CD4-positive, alpha-beta T cell treated with Interleukin-12 subunit alpha and Interleukin-12 subunit beta, for 1 hour (primary cell): ENCODE data around the gene IGFBP2.
A peak's percentile ranks its signal among the peaks of the same experiment; 100 is the strongest.

Experiments
- DNase-seq: peaks from one replicate; pipeline ENCODE4 v3.0.0-alpha.2; 2020

IGFBP2 gene

DNA sequence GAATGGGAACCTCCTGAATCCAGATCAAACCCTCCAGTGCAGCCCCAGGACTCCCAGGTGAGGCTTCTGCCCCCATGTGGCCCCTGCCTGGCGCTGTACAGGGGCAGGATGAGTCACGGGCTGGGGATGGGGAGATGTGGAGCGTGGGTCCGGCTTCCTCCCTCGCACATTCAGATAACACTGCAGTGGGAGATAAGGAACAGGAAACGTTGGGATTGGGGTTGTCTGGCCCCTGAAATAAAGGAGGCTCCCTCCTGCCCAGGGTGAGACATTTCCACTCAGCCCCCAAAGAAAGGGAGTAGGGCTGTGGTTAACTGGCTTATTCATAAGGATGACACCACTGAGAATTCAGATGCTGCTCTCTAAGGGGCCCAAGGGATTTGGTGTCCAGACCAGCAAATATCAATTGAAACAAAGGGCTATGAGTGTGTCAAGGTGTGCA, 31.4 kb downstream of the IGFBP2 start:
- DNase-seq, result no peak

DNA sequence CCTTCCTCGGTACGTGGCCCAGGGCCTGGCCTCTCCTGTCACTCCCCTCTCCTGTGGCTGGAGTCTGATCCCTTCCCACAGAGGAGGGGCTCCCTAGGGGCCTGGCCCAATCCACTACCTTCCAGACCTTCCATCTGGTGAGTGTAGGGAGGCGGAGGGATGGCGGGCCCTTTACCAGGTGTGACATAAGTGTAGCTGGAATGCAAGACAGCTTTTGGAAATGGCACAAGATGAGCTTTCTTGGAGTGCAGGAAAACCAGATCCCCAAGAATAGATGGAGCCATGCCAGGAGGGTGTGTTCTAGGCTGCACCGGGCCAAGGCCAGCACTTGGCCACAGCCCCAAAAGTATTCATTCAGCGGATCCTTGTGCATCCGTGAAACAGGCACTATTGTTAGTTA, 32.0 kb downstream of the IGFBP2 start:
- no peak for DNase-seq

DNA sequence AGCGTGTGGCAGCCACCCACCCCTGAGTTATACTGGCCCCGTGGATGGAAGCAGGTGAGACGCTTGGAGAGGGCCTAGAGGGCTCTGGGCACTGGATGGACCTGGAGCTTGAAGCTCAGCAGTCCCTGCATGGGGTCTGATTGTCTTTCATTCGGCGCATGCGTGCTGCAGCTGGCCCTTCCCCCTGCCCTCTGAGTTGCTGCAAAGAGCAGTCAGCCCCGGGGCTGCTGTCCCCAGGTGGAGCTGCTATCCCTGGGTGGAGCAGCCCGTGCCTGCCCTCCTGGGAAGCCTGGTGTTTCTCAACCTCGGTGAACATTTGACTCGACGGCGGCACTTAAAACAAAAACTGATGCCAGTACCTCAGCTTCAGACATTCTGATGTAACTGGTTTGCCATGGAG, 32.5 kb downstream of the IGFBP2 start:
- no peak for DNase-seq

DNA sequence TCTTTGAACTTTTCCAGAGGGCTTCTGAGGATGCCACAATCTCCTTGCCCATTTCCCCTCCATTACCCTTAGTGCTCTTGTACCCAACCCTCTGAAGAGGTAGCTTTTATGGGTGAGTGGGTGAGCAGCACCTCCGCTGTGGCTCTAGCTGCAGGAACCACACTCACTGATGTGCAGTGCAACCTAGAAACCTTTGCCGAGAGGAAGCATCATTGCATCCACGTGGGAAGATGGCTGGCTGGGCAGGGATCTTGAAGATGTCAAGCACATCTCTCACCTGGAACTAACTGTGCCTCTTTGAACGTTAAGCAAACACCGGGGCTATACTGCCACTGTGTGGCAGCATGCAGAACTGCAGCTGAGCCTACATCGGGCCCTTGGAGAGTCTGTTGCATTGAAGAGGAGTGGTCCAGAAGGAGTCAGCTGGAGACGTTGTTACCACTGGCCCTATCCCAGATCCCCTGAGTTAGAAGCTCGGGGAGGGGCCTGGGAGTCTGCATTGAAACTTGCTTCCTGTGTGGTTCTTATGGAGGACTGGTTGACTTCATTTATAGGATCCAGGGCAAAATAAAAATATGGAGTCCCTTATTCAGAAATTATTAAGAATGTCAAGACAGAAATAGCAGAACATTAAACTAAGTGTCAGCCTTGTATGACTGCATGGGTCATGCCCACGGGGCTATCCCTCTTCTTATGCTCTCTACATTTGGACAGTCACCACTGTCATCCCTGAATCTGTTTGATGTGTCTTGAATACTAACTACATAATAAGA, 33.4 kb downstream of the IGFBP2 start:
- peak; percentile 71 for DNase-seq

DNA sequence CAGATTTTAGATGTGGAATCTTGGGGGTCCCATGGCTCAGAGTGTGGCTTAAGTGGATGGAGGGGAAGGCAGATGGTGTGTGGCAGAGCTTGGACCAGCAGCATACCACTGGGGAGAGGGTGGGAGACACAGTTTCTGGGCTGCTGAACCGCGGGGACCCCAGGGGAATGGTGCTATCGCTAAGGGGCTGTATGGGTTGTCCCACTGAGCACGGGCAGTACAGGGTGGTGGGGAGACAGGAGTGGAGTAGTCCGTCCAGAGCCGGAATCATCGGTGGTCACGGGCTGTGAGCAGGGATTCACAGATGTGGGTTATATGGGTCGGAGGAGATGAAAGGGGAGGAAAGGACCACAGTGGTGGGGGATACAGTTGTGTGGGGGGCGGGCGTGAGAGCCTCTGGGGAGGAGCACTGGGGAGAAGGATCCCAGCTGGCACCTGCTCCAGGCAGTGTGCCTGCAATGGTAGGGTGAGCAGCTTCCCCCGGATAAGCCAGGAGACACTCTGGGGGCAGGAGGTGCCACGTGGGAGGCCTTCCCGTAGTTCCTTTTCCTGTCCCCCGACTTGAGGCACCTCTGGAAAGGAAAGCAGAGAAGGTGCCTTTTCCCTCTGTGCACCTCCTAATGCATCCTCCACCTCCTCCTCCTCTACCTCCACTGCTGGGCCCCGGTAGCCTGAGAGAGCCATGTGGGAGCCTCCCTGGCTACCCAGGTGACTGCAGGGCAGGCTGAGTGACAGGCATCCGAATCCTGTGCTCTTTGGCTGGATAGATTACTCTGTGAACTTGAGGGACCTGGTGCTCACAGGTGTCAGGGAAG, 37.3 kb downstream of the IGFBP2 start:
- no peak for DNase-seq

DNA sequence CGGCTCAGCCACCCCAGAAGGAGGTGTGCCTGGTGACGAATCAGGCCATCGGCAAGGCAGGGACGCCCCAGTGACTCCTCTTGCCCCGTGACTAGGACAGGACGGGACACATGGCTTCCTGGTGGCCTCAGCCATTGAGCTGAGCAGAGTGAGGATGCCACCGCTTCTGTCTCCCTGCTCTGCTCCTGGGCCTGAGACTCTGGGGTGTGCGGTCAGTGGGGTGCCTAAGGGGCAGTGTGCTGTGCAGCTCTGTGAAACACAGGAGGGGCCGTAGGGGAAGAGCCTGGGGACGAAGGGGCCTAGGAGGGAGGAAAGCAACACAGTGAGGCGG, 37.8 kb downstream of the IGFBP2 start:
- DNase-seq, result no peak

- DNase-seq, result no peak
Observed at GRCh38 chr2:216671791-216672343, 38.6 kb downstream of the IGFBP2 start.

DNA sequence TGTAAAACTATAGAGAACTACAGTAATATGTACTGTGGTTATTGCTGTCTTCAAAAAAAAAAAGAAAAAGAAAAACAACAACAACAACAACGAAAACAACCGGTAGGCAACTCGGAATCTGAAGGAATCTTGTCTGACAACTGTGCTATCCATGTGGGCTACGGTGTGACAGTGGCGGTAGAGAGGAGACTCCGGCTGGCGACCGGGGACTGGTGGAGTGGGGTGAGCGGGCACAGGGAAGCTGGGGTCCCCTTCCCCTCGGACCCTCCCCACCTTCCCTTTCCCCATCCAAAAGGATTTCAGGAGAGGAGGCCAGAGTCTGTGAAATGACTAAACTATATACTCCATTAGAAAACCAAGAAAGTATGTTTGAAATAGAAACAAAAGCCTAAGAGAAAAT, 39.2 kb downstream of the IGFBP2 start:
- DNase-seq, result no peak

- DNase-seq, result no peak
Observed at GRCh38 chr2:216673021-216673420, 39.8 kb downstream of the IGFBP2 start.

GRCh38 chr2:216673609-216674008, 40.4 kb downstream of the IGFBP2 start:
- no peak for DNase-seq

DNA sequence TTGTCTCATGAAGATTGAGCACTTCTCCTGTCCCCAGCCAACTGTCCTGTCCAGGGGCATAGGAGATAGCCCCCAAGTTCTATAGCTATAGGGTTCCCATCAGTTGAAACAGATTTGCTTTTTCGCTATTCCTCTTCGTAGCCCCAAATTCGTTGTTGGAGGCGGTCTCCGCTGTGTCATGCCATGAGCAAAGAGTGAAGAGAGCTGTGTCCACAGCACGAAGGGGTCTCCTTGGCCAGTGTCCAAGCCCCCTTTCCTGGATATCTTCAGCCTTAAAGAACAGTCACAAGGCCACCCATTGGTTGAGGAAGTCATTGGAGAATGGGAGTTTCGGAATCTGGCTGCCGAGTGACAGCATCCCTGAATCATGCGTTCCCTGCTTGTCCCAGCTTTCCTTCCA, 41.2 kb downstream of the IGFBP2 start:
- DNase-seq, result no peak

- DNase-seq, result no peak
Observed at GRCh38 chr2:216676630-216677029, 43.4 kb downstream of the IGFBP2 start.

- DNase-seq, result no peak
Observed at GRCh38 chr2:216677439-216678097, 44.3 kb downstream of the IGFBP2 start.

DNA sequence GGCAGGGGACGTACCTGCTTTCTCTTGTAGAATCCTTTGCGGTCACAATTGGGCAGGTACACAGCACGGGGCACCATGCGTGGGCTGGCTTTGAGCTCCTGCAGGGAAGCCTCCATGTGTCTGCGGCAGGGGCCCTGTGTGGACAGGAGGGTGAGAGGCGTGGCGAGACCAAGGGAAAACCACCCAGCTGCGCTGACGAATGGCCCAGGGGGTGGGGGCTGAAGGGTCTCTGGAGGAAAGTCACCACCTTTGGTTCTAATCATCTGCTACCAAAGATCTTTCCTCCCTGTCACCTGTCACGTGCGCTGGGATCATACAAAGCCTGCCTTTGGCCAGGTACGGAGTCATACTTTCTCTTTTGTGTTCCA, 44.9 kb downstream of the IGFBP2 start:
- no peak for DNase-seq

- no peak for DNase-seq
Observed at GRCh38 chr2:216678813-216679657, 45.8 kb downstream of the IGFBP2 start.

DNA sequence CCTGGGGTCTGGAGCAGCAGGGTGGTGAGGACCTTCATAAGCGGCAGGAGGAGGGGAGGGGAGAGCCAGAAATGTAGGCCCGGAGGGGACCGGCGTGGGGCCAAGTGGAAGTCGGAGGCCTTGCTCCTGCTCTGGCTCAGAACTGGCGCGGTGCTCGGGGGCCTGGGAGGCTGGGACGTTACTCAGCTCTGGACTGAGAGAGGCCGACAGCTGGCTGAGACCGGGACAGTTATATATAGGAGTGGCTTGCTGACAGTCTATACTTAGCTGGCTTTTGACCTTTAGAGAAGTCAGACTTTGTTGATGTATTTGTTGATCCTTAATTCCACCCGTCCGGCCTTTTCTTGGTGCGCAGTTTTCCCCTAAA, 46.4 kb downstream of the IGFBP2 start:
- no peak for DNase-seq

GRCh38 chr2:216680951-216681629, 47.9 kb downstream of the IGFBP2 start:
- DNase-seq, result no peak

DNA sequence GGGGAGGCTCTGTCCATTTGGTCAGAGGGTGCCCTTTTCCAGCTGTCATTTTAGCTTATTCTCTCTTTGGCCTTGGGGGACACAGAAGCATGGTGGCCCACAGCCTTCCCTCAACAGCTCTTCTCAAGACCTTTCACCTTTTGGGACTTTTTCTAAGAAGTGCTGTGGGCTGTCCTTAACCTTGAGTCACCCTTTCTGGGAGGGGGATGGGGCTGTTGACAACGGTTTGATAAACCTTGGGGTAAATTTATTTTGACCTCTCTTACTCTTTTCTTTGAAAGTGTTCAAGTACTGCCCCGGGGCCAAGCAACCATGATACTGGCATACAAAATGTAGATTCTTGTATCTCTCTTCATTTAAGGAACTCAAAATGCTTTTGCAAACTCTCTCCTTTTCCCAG, 48.5 kb downstream of the IGFBP2 start:
- no peak for DNase-seq

DNA sequence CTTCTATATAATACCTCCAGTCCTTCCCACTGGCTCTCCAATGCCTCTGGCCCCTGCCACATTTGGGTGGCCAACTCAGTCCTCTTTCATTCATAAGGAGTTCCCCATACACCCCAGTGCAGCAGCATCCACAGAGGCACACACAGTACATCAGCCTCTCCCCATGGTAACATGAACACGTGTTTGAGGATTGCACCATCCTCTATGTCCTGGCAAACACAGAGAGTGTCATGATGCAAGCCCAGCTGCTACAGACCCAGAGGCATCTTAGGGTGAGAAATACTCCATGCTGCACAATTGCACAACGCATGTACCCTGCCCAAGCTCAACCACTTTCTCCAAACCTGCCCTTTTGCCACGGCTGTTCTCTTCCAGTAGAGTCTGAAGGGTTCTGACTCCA, 50.6 kb downstream of the IGFBP2 start:
- no peak for DNase-seq

- no peak for DNase-seq
Observed at GRCh38 chr2:216685327-216685875, 52.2 kb downstream of the IGFBP2 start.

DNA sequence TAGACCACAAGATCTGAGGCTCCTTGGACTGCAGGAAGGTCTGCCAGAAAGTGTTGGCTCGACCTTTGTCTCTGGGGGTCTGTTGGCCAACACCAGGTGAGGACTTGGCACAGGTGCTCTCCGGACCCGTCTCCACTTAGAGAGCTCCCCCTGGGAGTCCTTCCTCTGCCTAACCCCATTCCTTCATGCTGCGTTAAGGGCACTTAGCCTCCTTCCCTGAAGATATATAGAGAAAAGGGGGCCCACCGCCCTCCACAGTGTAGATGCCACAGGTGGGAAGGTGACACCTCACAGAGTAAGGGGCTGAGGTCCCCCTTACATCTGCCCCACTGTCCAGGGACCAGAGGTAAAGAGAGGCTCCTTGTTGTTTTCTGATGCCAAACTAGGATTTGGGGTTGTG, 53.9 kb downstream of the IGFBP2 start:
- no peak for DNase-seq

GRCh38 chr2:216687646-216688045, 54.4 kb downstream of the IGFBP2 start:
- DNase-seq, result no peak
